DOHH2 (cell line): Measurements from ENCODE around the gene TSPAN12.

ENCODE experiments used
- EZH2phosphoT487 ChIP-seq: fragments of 200-600 bp; sonication (generic); IDR thresholded peaks from 2 replicates; pipeline ENCODE4 v1.6.1; 2017; ENCODE audit warnings: borderline replicate concordance, mild to moderate bottlenecking, antibody characterized with exemption, low read length, moderate library complexity, mixed read lengths
- TF ChIP-seq, protein P1 (sequence below): fragments of 200-600 bp; sonication (generic); IDR thresholded peaks from one replicate; pipeline ENCODE4 v1.5.1; 2014; ENCODE audit warnings: antibody characterized with exemption, mild to moderate bottlenecking, low read depth, low read length; ENCODE audit not compliant: poor library complexity, severe bottlenecking

DNA sequence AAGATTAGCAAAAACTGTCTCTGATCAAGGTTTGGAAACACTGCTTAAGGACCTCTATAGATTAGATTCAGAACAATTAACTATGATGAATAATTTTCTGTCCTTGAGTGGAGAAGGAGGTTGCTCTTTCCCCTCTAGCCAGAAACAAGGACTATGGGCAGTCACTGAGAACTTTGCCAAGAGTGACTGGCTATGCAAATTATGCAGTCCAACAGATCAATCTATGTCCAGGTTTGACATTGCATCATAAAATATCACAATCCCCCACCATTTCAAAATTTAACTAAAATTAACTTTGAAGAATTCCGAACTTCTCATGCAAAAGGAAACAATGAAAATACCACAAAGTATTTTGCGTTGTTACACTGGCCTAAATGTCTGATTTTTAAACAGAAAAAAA is 50.6 kb downstream of the TSPAN12 start:
- TF ChIP-seq, protein P1, sequence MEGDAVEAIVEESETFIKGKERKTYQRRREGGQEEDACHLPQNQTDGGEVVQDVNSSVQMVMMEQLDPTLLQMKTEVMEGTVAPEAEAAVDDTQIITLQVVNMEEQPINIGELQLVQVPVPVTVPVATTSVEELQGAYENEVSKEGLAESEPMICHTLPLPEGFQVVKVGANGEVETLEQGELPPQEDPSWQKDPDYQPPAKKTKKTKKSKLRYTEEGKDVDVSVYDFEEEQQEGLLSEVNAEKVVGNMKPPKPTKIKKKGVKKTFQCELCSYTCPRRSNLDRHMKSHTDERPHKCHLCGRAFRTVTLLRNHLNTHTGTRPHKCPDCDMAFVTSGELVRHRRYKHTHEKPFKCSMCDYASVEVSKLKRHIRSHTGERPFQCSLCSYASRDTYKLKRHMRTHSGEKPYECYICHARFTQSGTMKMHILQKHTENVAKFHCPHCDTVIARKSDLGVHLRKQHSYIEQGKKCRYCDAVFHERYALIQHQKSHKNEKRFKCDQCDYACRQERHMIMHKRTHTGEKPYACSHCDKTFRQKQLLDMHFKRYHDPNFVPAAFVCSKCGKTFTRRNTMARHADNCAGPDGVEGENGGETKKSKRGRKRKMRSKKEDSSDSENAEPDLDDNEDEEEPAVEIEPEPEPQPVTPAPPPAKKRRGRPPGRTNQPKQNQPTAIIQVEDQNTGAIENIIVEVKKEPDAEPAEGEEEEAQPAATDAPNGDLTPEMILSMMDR = no peak
- TF ChIP-seq EZH2phosphoT487 = no peak
